DND-41 (cell line): ENCODE data around the gene DPP9.

Source experiments
- ATAC-seq: fragments of 200-7000 bp; cut with Tn5 transposase; 3 replicates; pipeline ENCODE4 v1.9.1; 2021; ENCODE audit warnings: low read depth; ENCODE audit not compliant: insufficient read depth
- DNase-seq: peaks from one replicate; pipeline ENCODE4 v3.0.0-alpha.2; 2020
- H2AFZ ChIP-seq: 2 replicates; pipeline ENCODE4 v1.6.0; 2012; ENCODE audit warnings: low read depth, low read length
- H3K27ac ChIP-seq: 2 replicates; pipeline ENCODE4 v1.5.1; 2012; ENCODE audit warnings: low read length, inconsistent platforms
- H3K27me3 ChIP-seq: fragments of 200-600 bp; sonication (generic); 2 replicates; pipeline ENCODE4 v1.6.0; 2012; ENCODE audit warnings: low read length, mild to moderate bottlenecking, inconsistent platforms; ENCODE audit not compliant: insufficient read depth, poor library complexity
- H3K36me3 ChIP-seq: 2 replicates; pipeline ENCODE4 v1.5.1; 2012; ENCODE audit warnings: low read length, inconsistent platforms; ENCODE audit not compliant: insufficient read depth
- H3K4me1 ChIP-seq: 2 replicates; pipeline ENCODE4 v1.5.1; 2012; ENCODE audit warnings: mild to moderate bottlenecking, low read length; ENCODE audit not compliant: insufficient read depth
- H3K4me2 ChIP-seq: 2 replicates; pipeline ENCODE4 v1.6.0; 2012; ENCODE audit warnings: mild to moderate bottlenecking, moderate library complexity, low read length, inconsistent platforms; ENCODE audit not compliant: insufficient read depth
- H3K4me3 ChIP-seq, 2 experiments: fragments of 200-600 bp in 1 of 2; shearing (Covaris generic) in 1 of 2; 2 replicates each; pipeline ENCODE4 v1.5.1; 2012 to 2016; ENCODE audit warnings: inconsistent platforms in 2 of 2, low read length in 2 of 2, mild to moderate bottlenecking in 2 of 2, low read depth in 1 of 2, moderate library complexity in 1 of 2
- H3K79me2 ChIP-seq: 2 replicates; pipeline ENCODE4 v1.6.0; 2012; ENCODE audit warnings: low read length, inconsistent platforms; ENCODE audit not compliant: insufficient read depth
- H3K9ac ChIP-seq: 2 replicates; pipeline ENCODE4 v1.6.0; 2012; ENCODE audit warnings: low read depth, mild to moderate bottlenecking, inconsistent platforms, low read length, moderate library complexity
- H3K9me3 ChIP-seq: 2 replicates; pipeline ENCODE4 v1.5.1; 2012; ENCODE audit warnings: low read length, moderate library complexity, mild to moderate bottlenecking, inconsistent platforms; ENCODE audit not compliant: insufficient read depth, severe bottlenecking
- H4K20me1 ChIP-seq: 2 replicates; pipeline ENCODE4 v1.6.0; 2012; ENCODE audit warnings: low read length; ENCODE audit not compliant: insufficient read depth
- EZH2 ChIP-seq: IDR thresholded peaks from 3 replicates; pipeline ENCODE4 v1.6.1; 2012; ENCODE audit warnings: borderline replicate concordance, low read depth, mild to moderate bottlenecking, moderate library complexity, low read length, inconsistent platforms; ENCODE audit not compliant: severe bottlenecking
- TF ChIP-seq, protein P1 (sequence below): IDR thresholded peaks from 2 replicates; pipeline ENCODE4 v1.5.1; 2012; ENCODE audit warnings: borderline replicate concordance, low read length, moderate library complexity, mild to moderate bottlenecking; ENCODE audit not compliant: poor library complexity, severe bottlenecking; ENCODE audit errors: extremely low read depth

Gene DPP9

DNA sequence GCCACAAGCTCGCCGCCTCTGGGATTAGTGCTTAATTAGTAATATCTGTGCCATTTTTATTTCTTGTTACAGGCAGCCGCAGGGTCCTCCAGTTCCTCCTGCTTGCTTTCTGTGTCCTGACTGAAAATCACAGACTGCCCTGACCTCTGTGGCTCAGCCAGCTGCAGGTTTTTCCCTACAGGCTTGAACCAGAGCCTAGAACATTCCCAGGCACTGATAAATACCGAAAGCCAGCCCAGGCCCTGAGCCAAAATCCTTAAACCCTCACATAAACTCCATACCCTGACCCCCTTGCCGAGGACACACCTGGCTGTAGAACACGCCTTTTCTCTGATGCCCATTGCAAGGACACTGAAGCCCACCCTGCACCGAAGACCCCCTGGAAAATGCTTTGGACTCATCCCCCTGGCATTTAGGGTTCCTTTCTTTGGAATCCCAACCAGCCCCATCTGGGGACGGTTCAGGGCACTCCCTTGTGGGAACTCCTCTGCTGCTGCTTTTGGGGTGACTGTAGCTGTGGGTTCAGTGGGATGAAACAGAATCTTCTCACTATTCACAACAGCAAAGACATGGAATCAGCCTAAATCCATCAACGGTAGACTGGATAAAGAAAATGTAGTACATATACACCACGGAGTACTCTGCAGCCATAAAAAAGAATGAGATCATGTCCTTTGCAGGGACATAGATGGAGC lies 15.5 kb downstream of the DPP9 start:
- peaks cover 68% of the 10 kb centered on the region for H3K36me3 ChIP-seq

DNA sequence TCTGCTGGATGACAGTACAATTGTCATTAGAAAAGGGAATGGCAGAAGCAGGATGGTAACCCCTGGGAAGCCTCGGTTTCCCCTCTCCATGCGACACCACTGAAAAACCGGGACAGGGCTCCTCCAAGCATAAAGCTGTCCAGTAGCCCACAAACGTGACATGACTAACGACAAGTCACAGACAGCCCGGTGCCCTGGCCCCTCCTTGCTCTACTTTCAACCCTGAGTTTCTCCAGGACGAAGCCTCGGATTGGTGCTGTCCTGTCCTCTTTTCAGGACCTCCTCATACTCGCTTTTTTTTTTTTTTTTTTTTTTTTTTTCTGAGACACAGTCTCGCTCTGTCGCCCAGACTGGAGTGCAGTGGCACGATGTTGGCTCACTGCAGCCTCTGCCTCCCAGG lies 16.3 kb downstream of the DPP9 start:
- Histone ChIP-seq H3K36me3 (peaks cover 68% of the 10 kb centered on the region), H3K4me3 (no peak overlapping the region), H3K27ac (no peak overlapping the region), H3K9ac (no peak overlapping the region), H4K20me1 (peaks cover 10% of the 10 kb centered on the region), H3K4me1 (no peaks in the 10 kb centered on the region), H3K9me3 (no peaks in the 10 kb centered on the region), H3K79me2 (no peaks in the 10 kb centered on the region), H3K4me2 (no peak overlapping the region), H3K27me3 (no peaks in the 10 kb centered on the region), H2AFZ (no peak overlapping the region)
- TF ChIP-seq, protein P1, sequence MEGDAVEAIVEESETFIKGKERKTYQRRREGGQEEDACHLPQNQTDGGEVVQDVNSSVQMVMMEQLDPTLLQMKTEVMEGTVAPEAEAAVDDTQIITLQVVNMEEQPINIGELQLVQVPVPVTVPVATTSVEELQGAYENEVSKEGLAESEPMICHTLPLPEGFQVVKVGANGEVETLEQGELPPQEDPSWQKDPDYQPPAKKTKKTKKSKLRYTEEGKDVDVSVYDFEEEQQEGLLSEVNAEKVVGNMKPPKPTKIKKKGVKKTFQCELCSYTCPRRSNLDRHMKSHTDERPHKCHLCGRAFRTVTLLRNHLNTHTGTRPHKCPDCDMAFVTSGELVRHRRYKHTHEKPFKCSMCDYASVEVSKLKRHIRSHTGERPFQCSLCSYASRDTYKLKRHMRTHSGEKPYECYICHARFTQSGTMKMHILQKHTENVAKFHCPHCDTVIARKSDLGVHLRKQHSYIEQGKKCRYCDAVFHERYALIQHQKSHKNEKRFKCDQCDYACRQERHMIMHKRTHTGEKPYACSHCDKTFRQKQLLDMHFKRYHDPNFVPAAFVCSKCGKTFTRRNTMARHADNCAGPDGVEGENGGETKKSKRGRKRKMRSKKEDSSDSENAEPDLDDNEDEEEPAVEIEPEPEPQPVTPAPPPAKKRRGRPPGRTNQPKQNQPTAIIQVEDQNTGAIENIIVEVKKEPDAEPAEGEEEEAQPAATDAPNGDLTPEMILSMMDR, result no peak
- TF ChIP-seq EZH2, result no peak
- DNase-seq, result no peak
- ATAC-seq, result no peak

More for the DNA sequence above, 15.5 kb downstream of the DPP9 start:
- Histone ChIP-seq H3K9me3 (no peaks in the 10 kb centered on the region), H3K27me3 (no peaks in the 10 kb centered on the region), H2AFZ (no peak overlapping the region), H3K27ac (no peak overlapping the region), H3K4me1 (no peaks in the 10 kb centered on the region), H3K4me3 (no peak overlapping the region), H3K4me2 (no peak overlapping the region), H3K9ac (no peak overlapping the region), H3K79me2 (no peaks in the 10 kb centered on the region), H4K20me1 (peaks cover 12% of the 10 kb centered on the region)
- no peak for ATAC-seq
- TF ChIP-seq, protein P1, result no peak
- no peak for TF ChIP-seq EZH2
- DNase-seq, result no peak

DNA sequence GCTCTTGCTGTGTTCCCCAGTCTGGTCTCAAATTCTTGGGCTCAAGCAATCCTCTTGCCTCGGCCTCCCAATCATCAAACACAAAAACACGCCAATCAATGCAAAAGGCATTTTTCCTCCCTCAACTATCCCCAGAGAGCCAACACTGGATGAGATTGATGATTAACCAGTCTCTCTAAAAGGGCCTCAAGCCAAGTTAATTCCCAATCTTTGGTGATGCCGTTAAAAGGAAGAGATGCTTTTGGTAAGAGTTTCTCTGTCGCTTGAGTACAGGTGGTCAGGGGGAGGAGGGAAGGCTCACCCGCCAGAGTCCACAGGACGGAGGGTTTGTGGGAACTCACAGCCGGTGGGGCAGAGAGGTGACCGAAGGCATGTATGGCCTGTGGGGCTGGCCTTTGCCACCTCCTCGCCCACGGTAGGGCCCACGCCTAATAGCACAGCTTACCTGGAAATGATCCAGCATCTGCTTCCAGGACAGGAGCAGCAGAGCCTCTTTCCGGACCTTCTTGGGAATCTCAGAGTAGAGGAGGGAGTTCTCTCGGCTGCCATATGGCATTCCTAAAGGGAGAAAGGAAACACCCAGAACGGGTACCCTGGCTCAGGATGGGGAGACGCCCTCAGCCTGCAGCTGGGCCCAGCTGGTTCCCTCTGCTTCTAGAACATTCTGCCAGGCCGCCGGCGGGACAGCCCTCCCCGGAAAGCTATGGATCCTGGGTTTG lies 18.1 kb downstream of the DPP9 start:
- Histone ChIP-seq H3K4me2 (no peak overlapping the region), H3K4me3 (no peak overlapping the region), H2AFZ (no peak overlapping the region), H4K20me1 (peaks cover 10% of the 10 kb centered on the region), H3K9me3 (no peaks in the 10 kb centered on the region), H3K36me3 (peaks cover 70% of the 10 kb centered on the region), H3K9ac (no peak overlapping the region), H3K27me3 (no peaks in the 10 kb centered on the region), H3K4me1 (no peaks in the 10 kb centered on the region), H3K27ac (no peak overlapping the region), H3K79me2 (no peaks in the 10 kb centered on the region)
- ATAC-seq (no peak), DNase-seq (no peak)
- TF ChIP-seq, protein P1, result no peak
- no peak for TF ChIP-seq EZH2
